SK-N-SH treated with all-trans-retinoic acid at 6 μM for 48 hours (cell line): ENCODE data around the gene TSPAN18.

Experiments used
- ATAC-seq: fragments of 200-7000 bp; cut with Tn5 transposase; 3 replicates; pipeline ENCODE4 v1.9.1; 2020; ENCODE audit warnings: mild to moderate bottlenecking, moderate library complexity
- ARNTL ChIP-seq: fragments of 450-650 bp; formaldehyde crosslinking; IDR thresholded peaks from 2 replicates; pipeline ENCODE4 v1.5.0; 2020; ENCODE audit warnings: low read depth, mild to moderate bottlenecking, moderate library complexity, borderline replicate concordance
- BACH2 ChIP-seq: fragments of 250-450 bp; sonication (Bioruptor Pico); IDR thresholded peaks from 2 replicates; pipeline ENCODE4 v1.9.0; 2021; ENCODE audit warnings: mild to moderate bottlenecking, borderline replicate concordance
- CSDC2 ChIP-seq: fragments of 250-450 bp; sonication (Bioruptor Pico); IDR thresholded peaks from 2 replicates; pipeline ENCODE4 v1.5.0; 2020; ENCODE audit warnings: mild to moderate bottlenecking, moderate library complexity
- ESRRG ChIP-seq: fragments of 250-450 bp; sonication (Bioruptor Pico); IDR thresholded peaks from 2 replicates; pipeline ENCODE4 v1.6.1; 2021; ENCODE audit warnings: mild to moderate bottlenecking
- GLIS3 ChIP-seq: fragments of 250-450 bp; sonication (Bioruptor Pico); IDR thresholded peaks from 2 replicates; pipeline ENCODE4 v1.5.0; 2020; ENCODE audit warnings: mild to moderate bottlenecking, moderate library complexity
- ISL1 ChIP-seq: fragments of 250-450 bp; sonication (Bioruptor Pico); IDR thresholded peaks from 2 replicates; pipeline ENCODE4 v2.1.2; 2022; ENCODE audit warnings: mild to moderate bottlenecking, moderate library complexity
- PPARA ChIP-seq: fragments of 250-450 bp; sonication (Bioruptor Pico); IDR thresholded peaks from 2 replicates; pipeline ENCODE4 v1.5.0; 2020; ENCODE audit warnings: mild to moderate bottlenecking, borderline replicate concordance
- RARB ChIP-seq: fragments of 250-450 bp; sonication (Bioruptor Pico); IDR thresholded peaks from 2 replicates; pipeline ENCODE4 v1.8.0; 2021; ENCODE audit warnings: mild to moderate bottlenecking, moderate library complexity
- SNAI2 ChIP-seq: fragments of 250-450 bp; sonication (Bioruptor Pico); IDR thresholded peaks from 2 replicates; pipeline ENCODE4 v1.5.0; 2020; ENCODE audit warnings: mild to moderate bottlenecking, moderate library complexity
- TCF4 ChIP-seq: fragments of 250-450 bp; sonication (Bioruptor Pico); IDR thresholded peaks from 2 replicates; pipeline ENCODE4 v1.8.0; 2021; ENCODE audit warnings: mild to moderate bottlenecking, moderate library complexity, borderline replicate concordance
- TOX ChIP-seq: fragments of 250-450 bp; sonication (Bioruptor Pico); IDR thresholded peaks from 2 replicates; pipeline ENCODE4 v1.8.0; 2021; ENCODE audit warnings: mild to moderate bottlenecking, moderate library complexity, borderline replicate concordance
- ZC3H10 ChIP-seq: fragments of 250-450 bp; sonication (Bioruptor Pico); IDR thresholded peaks from 2 replicates; pipeline ENCODE4 v1.5.1; 2021; ENCODE audit warnings: mild to moderate bottlenecking, moderate library complexity
- ZFP3 ChIP-seq: fragments of 250-450 bp; sonication (Bioruptor Pico); IDR thresholded peaks from 2 replicates; pipeline ENCODE4 v1.5.0; 2020; ENCODE audit warnings: mild to moderate bottlenecking, moderate library complexity
- ZFP30 ChIP-seq: fragments of 450-650 bp; formaldehyde crosslinking; IDR thresholded peaks from 2 replicates; pipeline ENCODE4 v1.5.0; 2022; ENCODE audit warnings: mild to moderate bottlenecking, moderate library complexity
- ZNF565 ChIP-seq: fragments of 450-650 bp; formaldehyde crosslinking; conservative IDR thresholded peaks from 2 replicates; pipeline ENCODE4 v1.5.0; 2020; ENCODE audit warnings: low read depth, mild to moderate bottlenecking, moderate library complexity
- ZNF70 ChIP-seq: fragments of 450-650 bp; formaldehyde crosslinking; IDR thresholded peaks from 2 replicates; pipeline ENCODE4 v1.5.0; 2020; ENCODE audit warnings: mild to moderate bottlenecking, moderate library complexity
- ZNF8 ChIP-seq: fragments of 450-650 bp; formaldehyde crosslinking; IDR thresholded peaks from 2 replicates; pipeline ENCODE4 v1.5.0; 2020; ENCODE audit warnings: mild to moderate bottlenecking, moderate library complexity
- TF ChIP-seq, protein P1 (sequence below): fragments of 250-450 bp; sonication (Bioruptor Pico); IDR thresholded peaks from 2 replicates; pipeline ENCODE4 v1.8.0; 2021; ENCODE audit warnings: low read depth, mild to moderate bottlenecking, moderate library complexity, borderline replicate concordance
- TF ChIP-seq, protein P2 (sequence below): fragments of 250-450 bp; sonication (Bioruptor Pico); IDR thresholded peaks from 2 replicates; pipeline ENCODE4 v1.5.1; 2020; ENCODE audit warnings: low read depth, mild to moderate bottlenecking, moderate library complexity
- TF ChIP-seq, protein P3 (sequence below): fragments of 250-450 bp; sonication (Bioruptor Pico); IDR thresholded peaks from 2 replicates; pipeline ENCODE4 v1.5.1; 2021; ENCODE audit warnings: mild to moderate bottlenecking, moderate library complexity
- TF ChIP-seq, protein P4 (sequence below): fragments of 250-450 bp; sonication (Bioruptor Pico); IDR thresholded peaks from 2 replicates; pipeline ENCODE4 v1.5.0; 2020; ENCODE audit warnings: mild to moderate bottlenecking, moderate library complexity
- TF ChIP-seq, protein P5 (sequence below): fragments of 250-450 bp; sonication (Bioruptor Pico); IDR thresholded peaks from 2 replicates; pipeline ENCODE4 v1.8.0; 2020; ENCODE audit warnings: mild to moderate bottlenecking, moderate library complexity, borderline replicate concordance

TSPAN18 gene

DNA sequence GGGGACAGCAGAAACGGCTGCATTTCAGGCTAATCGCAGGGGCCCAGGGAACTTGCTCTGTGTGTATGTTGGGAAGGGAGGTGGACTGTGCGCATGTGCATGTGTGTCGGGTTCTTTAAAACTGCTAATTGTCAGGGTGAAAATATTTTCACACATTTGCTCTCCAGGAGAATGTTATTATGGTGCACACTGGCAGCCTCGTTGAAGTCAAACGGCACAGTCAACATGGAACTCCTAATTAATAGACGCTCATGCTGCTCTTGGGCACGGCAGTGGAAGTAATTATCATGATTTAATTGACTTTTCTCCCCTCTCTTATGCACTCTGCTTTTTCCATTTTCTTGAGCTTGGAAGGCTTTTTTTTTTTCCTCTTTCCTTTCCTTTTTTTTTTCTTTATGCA lies 92.6 kb downstream of the TSPAN18 start:
- TF ChIP-seq SNAI2 (CRISPR knock-in tag), result no peak
- TF ChIP-seq GLIS3 (CRISPR knock-in tag), result no peak
- TF ChIP-seq ZNF565 (CRISPR knock-in tag), result no peak
- TF ChIP-seq, protein P1, sequence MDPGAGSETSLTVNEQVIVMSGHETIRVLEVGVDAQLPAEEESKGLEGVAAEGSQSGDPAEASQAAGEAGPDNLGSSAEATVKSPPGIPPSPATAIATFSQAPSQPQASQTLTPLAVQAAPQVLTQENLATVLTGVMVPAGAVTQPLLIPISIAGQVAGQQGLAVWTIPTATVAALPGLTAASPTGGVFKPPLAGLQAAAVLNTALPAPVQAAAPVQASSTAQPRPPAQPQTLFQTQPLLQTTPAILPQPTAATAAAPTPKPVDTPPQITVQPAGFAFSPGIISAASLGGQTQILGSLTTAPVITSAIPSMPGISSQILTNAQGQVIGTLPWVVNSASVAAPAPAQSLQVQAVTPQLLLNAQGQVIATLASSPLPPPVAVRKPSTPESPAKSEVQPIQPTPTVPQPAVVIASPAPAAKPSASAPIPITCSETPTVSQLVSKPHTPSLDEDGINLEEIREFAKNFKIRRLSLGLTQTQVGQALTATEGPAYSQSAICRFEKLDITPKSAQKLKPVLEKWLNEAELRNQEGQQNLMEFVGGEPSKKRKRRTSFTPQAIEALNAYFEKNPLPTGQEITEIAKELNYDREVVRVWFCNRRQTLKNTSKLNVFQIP (CRISPR knock-in tag), result no peak
- TF ChIP-seq, protein P2, sequence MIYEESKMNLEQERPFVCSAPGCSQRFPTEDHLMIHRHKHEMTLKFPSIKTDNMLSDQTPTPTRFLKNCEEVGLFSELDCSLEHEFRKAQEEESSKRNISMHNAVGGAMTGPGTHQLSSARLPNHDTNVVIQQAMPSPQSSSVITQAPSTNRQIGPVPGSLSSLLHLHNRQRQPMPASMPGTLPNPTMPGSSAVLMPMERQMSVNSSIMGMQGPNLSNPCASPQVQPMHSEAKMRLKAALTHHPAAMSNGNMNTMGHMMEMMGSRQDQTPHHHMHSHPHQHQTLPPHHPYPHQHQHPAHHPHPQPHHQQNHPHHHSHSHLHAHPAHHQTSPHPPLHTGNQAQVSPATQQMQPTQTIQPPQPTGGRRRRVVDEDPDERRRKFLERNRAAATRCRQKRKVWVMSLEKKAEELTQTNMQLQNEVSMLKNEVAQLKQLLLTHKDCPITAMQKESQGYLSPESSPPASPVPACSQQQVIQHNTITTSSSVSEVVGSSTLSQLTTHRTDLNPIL (CRISPR knock-in tag), result no peak
- no peak for TF ChIP-seq ARNTL (CRISPR knock-in tag)
- TF ChIP-seq, protein P3, sequence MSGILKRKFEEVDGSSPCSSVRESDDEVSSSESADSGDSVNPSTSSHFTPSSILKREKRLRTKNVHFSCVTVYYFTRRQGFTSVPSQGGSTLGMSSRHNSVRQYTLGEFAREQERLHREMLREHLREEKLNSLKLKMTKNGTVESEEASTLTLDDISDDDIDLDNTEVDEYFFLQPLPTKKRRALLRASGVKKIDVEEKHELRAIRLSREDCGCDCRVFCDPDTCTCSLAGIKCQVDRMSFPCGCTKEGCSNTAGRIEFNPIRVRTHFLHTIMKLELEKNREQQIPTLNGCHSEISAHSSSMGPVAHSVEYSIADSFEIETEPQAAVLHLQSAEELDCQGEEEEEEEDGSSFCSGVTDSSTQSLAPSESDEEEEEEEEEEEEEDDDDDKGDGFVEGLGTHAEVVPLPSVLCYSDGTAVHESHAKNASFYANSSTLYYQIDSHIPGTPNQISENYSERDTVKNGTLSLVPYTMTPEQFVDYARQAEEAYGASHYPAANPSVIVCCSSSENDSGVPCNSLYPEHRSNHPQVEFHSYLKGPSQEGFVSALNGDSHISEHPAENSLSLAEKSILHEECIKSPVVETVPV (CRISPR knock-in tag), result no peak
- TF ChIP-seq CSDC2 (CRISPR knock-in tag), result no peak
- TF ChIP-seq ESRRG (CRISPR knock-in tag), result no peak
- TF ChIP-seq ZFP3, result no peak
- no peak for TF ChIP-seq ZNF70
- no peak for TF ChIP-seq TCF4
- ATAC-seq, result no peak

DNA sequence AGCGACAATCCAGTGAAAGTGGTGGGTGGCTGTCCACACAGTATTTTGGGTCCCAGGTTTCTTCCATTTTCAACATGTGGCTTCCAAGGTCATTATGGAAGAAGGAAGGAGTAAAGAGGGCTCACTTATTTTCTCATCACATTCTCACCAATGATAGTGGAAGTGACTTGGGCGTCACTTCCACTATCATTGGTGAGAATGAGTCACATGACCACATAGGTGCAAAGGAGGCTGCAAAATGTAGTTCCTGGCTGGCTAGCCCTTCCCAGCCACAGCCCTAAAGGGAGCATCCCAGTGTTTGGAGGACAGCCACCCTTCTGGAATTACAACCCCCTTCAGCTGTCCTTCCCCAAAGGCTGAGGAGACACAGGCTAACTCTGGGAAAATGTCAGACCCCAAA lies 95.6 kb downstream of the TSPAN18 start:
- ATAC-seq, result no peak
- TF ChIP-seq, protein P4, sequence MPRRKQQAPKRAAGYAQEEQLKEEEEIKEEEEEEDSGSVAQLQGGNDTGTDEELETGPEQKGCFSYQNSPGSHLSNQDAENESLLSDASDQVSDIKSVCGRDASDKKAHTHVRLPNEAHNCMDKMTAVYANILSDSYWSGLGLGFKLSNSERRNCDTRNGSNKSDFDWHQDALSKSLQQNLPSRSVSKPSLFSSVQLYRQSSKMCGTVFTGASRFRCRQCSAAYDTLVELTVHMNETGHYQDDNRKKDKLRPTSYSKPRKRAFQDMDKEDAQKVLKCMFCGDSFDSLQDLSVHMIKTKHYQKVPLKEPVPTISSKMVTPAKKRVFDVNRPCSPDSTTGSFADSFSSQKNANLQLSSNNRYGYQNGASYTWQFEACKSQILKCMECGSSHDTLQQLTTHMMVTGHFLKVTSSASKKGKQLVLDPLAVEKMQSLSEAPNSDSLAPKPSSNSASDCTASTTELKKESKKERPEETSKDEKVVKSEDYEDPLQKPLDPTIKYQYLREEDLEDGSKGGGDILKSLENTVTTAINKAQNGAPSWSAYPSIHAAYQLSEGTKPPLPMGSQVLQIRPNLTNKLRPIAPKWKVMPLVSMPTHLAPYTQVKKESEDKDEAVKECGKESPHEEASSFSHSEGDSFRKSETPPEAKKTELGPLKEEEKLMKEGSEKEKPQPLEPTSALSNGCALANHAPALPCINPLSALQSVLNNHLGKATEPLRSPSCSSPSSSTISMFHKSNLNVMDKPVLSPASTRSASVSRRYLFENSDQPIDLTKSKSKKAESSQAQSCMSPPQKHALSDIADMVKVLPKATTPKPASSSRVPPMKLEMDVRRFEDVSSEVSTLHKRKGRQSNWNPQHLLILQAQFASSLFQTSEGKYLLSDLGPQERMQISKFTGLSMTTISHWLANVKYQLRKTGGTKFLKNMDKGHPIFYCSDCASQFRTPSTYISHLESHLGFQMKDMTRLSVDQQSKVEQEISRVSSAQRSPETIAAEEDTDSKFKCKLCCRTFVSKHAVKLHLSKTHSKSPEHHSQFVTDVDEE (CRISPR knock-in tag), result no peak
- TF ChIP-seq SNAI2 (CRISPR knock-in tag), result no peak
- no peak for TF ChIP-seq GLIS3 (CRISPR knock-in tag)
- no peak for TF ChIP-seq PPARA (CRISPR knock-in tag)

DNA sequence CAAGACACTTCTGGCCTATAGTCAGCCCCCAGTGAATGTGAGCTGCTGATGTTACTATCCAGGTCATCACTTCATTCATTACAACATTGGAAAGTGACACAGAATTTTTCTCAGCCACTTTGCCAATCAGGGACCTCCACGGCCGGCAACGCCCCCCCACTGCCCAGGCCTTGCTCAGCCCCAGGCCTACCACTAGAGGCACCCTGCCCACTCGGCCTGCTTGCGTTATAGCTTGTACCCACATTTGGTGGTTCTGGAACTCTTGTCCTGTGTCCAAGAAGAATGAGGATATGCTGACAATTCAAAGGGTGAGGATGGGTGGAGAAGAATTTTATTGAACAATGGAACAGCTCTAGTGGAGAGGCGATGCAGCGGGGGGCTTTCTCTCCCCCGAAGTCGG lies 96.2 kb downstream of the TSPAN18 start:
- TF ChIP-seq ZFP30 (CRISPR knock-in tag), result no peak
- TF ChIP-seq BACH2 (CRISPR knock-in tag), result no peak
- ATAC-seq, result no peak

DNA sequence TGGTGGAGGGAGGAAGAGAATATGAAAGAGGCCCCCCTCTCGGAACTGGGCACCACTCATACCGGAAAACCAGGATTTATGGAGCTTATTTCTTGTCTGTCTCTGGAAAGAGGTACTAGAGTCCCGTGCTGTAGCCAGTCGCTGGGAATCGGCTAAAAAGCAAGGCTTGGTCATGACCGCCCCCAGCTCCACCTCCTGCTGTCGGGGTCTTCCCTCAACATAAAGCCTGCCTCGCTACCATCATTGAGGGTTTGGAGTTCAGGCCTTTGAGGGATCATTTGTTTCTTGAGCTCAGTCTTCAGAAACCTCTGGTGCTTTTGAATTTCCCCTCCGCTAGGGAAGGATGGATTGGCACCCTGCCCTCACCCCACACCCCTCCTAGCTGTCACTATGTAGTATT lies 97.1 kb downstream of the TSPAN18 start:
- ATAC-seq, result no peak
- TF ChIP-seq TOX (CRISPR knock-in tag) (no peak), ARNTL (CRISPR knock-in tag) (no peak), ZNF8 (CRISPR knock-in tag) (no peak), ZC3H10 (no peak), SNAI2 (CRISPR knock-in tag) (no peak), ZNF70 (no peak), GLIS3 (CRISPR knock-in tag) (no peak), ESRRG (CRISPR knock-in tag) (no peak), ISL1 (no peak), CSDC2 (CRISPR knock-in tag) (no peak), RARB (CRISPR knock-in tag) (no peak)
- TF ChIP-seq, protein P1 (CRISPR knock-in tag), result no peak
- TF ChIP-seq, protein P5, sequence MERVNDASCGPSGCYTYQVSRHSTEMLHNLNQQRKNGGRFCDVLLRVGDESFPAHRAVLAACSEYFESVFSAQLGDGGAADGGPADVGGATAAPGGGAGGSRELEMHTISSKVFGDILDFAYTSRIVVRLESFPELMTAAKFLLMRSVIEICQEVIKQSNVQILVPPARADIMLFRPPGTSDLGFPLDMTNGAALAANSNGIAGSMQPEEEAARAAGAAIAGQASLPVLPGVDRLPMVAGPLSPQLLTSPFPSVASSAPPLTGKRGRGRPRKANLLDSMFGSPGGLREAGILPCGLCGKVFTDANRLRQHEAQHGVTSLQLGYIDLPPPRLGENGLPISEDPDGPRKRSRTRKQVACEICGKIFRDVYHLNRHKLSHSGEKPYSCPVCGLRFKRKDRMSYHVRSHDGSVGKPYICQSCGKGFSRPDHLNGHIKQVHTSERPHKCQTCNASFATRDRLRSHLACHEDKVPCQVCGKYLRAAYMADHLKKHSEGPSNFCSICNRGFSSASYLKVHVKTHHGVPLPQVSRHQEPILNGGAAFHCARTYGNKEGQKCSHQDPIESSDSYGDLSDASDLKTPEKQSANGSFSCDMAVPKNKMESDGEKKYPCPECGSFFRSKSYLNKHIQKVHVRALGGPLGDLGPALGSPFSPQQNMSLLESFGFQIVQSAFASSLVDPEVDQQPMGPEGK (CRISPR knock-in tag), result no peak
- TF ChIP-seq, protein P3 (CRISPR knock-in tag), result no peak
